ENCODE measurements around the gene ITGB6. TPM values are rescaled to one million over a fixed set of nuclear protein-coding genes. Genes with fewer than 3 reads are reported as not detected.

ITGB6 gene
- total RNA-seq, 2 experiments from 2014 or later = not detected

DNA sequence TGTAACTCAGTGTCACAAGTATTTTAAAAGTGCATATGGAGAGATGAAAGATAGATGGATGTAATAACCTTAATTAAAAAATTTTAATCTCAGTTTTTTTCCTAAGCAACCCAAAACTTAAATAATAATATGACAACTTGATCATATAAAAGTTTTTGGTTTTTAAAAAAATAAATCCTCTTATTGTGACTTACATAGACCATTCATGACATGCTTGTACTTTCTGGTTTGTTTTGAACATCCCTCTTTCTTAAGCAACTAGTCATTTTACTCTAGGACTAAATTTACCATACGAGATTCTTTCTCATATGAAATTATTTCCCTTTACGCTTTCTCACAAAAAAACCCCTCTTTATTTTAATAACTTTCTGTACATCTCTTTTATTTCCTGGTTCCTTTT is 131.2 kb downstream of the ITGB6 start:
- no peaks in the 10 kb centered on the region for H3K9me3 Mint-ChIP-seq (ENCODE audit: low read depth)
- CTCF ChIA-PET = no interaction called here
- DNase-seq = no peak
- H3K4me1 Mint-ChIP-seq = no peaks in the 10 kb centered on the region
- H3K27ac Mint-ChIP-seq = no peak overlapping the region
- H3K27me3 Mint-ChIP-seq = peaks cover 23% of the 10 kb centered on the region
- H3K4me3 Mint-ChIP-seq = no peak overlapping the region
- no peaks in the 10 kb centered on the region for H3K36me3 Mint-ChIP-seq
- no peak for ATAC-seq

DNA sequence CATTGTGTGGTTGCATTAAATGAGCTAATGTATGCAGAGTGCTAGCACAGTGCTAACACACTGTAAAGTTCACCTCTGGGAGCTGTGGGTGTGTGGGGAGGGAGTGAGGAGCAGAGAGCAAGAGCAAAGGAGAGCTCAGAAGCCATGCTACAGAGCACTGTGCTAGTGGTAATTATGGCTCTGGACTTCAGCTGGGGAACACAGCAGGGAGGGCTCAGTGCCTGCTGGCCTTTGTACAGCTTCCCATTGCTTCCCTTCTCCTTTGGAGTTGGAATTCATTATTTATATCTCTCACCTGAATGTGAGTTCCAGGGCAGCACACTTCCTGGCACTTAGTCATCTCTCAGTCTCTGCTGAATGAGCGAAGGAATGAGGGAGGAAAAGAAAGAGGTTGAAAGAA is 135.2 kb downstream of the ITGB6 start:
- no peak for ATAC-seq
- Mint-ChIP-seq H3K9me3 (ENCODE audit: low read depth) (no peaks in the 10 kb centered on the region), H3K36me3 (no peaks in the 10 kb centered on the region), H3K4me3 (no peak overlapping the region), H3K27ac (no peak overlapping the region), H3K27me3 (peaks cover 47% of the 10 kb centered on the region), H3K4me1 (no peaks in the 10 kb centered on the region)
- DNase-seq = no peak
- CTCF ChIA-PET = no interaction called here

GRCh38 chr2:160063879-160064612 is 136.0 kb downstream of the ITGB6 start:
- ATAC-seq (no peak), DNase-seq (no peak)
- CTCF ChIA-PET = no interaction called here
- Mint-ChIP-seq H3K4me3 (no peak overlapping the region), H3K27me3 (peaks cover 52% of the 10 kb centered on the region), H3K36me3 (no peaks in the 10 kb centered on the region), H3K27ac (no peak overlapping the region), H3K4me1 (no peaks in the 10 kb centered on the region), H3K9me3 (ENCODE audit: low read depth) (no peaks in the 10 kb centered on the region)

DNA sequence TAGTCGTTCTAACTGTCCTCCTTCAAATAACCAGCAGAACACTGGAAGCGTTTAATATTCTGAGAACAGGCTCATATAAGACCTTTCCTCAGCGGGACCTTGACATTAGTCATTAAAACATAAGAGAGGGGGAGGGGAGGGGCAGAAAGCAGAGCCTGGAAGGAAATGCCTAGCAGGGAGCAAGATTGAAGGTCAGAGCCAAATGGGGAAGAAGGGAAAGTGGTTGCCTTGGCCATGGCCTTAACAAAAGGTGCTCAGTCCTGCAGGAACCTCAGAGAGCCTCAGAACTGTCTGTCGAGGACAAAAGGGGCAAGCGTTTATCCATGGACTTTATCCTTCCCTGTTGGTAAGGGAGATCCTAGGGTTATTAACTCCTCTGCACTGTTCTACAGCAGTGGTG is 136.8 kb downstream of the ITGB6 start:
- CTCF ChIA-PET = no interaction called here
- peaks cover 56% of the 10 kb centered on the region for H3K27me3 Mint-ChIP-seq

DNA sequence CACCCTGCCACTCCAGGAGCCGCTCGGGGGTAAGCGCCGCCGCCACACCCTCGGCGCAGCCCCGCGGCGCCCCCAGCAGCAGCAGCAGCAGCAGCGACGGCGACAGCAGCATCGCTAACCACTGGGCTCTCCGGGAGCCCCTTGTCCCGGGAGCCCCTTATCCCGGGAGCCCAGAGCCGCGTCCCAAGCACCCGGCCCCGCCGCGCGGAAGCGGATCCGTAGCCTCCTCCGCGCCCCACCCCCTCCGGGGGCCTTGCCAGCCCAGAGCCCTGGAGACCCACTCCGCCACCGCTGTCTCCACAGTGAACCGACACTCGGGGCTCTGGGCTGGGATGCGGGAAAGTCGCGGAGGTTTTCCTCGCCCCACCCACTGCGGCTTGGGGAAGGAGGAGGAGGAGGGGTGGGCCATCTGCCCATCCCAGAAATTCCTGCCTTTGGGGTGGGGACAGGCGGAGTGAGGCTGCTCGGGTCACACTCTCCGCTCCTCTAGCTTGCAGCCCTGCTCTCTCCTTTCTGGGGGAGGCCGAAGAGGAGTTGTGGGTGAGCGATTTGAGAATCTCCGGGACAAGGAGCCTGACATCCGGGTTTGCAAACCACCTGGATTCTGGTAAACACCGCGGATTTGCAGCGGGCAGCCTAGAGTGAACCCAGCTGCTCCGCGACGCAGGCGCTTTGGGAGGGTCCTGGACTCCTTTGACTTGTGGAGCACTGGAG is 137.6 kb downstream of the ITGB6 start, which contains the start of gene PLA2R1:
TSS of gene PLA2R1 (minus strand) at position 324 of the 714 bp plus-strand sequence. CDS start at position 112, 212 bp downstream.
- Mint-ChIP-seq H3K9me3 (ENCODE audit: low read depth) (no peaks in the 10 kb centered on the region), H3K4me1 (no peaks in the 10 kb centered on the region), H3K27ac (no peak within 1 kb of the TSS), H3K27me3 (peaks cover 58% of the 10 kb centered on the region), H3K4me3 (no peak within 1 kb of the TSS), H3K36me3 (no peaks in the 10 kb centered on the region)
- DNase-seq (no peak), ATAC-seq (no peak)
- CTCF ChIA-PET = no interaction called here

More for the DNA sequence above, 136.8 kb downstream of the ITGB6 start:
- DNase-seq (no peak), ATAC-seq (no peak)
- Mint-ChIP-seq H3K4me3 (no peak overlapping the region), H3K9me3 (ENCODE audit: low read depth) (no peaks in the 10 kb centered on the region), H3K27ac (no peak overlapping the region), H3K4me1 (no peaks in the 10 kb centered on the region), H3K36me3 (no peaks in the 10 kb centered on the region)

DNA sequence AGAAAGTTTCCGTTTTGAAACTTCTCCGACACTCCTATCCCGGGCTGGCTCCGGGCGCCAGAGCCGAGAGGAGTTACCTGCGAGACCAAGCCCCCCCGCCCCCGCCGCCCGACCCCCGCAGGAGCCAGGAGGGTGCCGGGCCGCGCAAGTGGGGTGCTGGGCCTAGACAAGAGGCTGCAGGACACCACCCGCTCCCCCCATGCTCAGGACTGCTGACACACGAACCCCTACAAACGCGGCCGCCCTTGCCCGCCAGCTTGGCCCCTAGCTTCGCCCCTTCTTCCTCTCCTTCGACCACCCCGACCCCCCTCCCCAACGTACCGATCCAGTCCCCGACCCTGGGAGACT is 138.2 kb downstream of the ITGB6 start:
- CTCF ChIA-PET = no interaction called here
- no peaks in the 10 kb centered on the region for H3K9me3 Mint-ChIP-seq (ENCODE audit: low read depth)
- ATAC-seq = no peak

GRCh38 chr2:160061533-160061932 is 138.5 kb downstream of the ITGB6 start:
- no peak for DNase-seq
- Mint-ChIP-seq H3K9me3 (ENCODE audit: low read depth) (no peaks in the 10 kb centered on the region), H3K4me1 (no peaks in the 10 kb centered on the region), H3K36me3 (no peaks in the 10 kb centered on the region), H3K4me3 (no peak overlapping the region), H3K27me3 (peaks cover 58% of the 10 kb centered on the region), H3K27ac (no peak overlapping the region)
- CTCF ChIA-PET = no interaction called here
- no peak for ATAC-seq

More for the DNA sequence above, 138.2 kb downstream of the ITGB6 start:
- Mint-ChIP-seq H3K27ac (no peak overlapping the region), H3K27me3 (peaks cover 58% of the 10 kb centered on the region), H3K36me3 (no peaks in the 10 kb centered on the region), H3K4me1 (no peaks in the 10 kb centered on the region), H3K4me3 (no peak overlapping the region)
- no peak for DNase-seq

DNA sequence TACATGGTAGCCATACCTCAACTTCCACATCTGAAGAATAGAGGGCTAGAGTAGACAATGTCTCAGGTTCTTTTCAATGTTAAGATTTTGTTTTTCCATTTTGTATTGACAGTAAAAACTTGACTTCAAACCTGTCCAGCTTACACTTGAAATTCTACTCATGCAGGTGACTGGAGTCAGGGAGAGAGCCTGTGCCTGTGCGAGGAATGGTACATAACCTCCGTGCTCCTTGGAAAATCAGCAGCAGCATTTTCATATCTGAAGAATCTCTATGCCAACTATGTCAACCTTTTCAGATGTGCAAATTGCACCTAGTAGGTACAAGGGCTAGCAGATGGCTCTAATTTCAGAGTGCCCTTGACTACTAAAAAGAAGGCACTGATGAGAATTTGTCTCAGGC is 139.8 kb downstream of the ITGB6 start:
- peaks cover 51% of the 10 kb centered on the region for H3K27me3 Mint-ChIP-seq
- no peaks in the 10 kb centered on the region for H3K36me3 Mint-ChIP-seq
- no peaks in the 10 kb centered on the region for H3K9me3 Mint-ChIP-seq (ENCODE audit: low read depth)
- H3K27ac Mint-ChIP-seq = no peak overlapping the region
- DNase-seq (no peak), ATAC-seq (no peak)
- H3K4me3 Mint-ChIP-seq = no peak overlapping the region
- H3K4me1 Mint-ChIP-seq = no peaks in the 10 kb centered on the region
- CTCF ChIA-PET = no interaction called here

GRCh38 chr2:160057356-160057755 is 142.7 kb downstream of the ITGB6 start:
- no peak for DNase-seq
- Mint-ChIP-seq H3K9me3 (ENCODE audit: low read depth) (no peaks in the 10 kb centered on the region), H3K4me1 (peaks cover 6% of the 10 kb centered on the region), H3K4me3 (no peak overlapping the region), H3K36me3 (no peaks in the 10 kb centered on the region), H3K27me3 (peaks cover 40% of the 10 kb centered on the region), H3K27ac (no peak overlapping the region)
- CTCF ChIA-PET = no interaction called here
- no peak for ATAC-seq

DNA sequence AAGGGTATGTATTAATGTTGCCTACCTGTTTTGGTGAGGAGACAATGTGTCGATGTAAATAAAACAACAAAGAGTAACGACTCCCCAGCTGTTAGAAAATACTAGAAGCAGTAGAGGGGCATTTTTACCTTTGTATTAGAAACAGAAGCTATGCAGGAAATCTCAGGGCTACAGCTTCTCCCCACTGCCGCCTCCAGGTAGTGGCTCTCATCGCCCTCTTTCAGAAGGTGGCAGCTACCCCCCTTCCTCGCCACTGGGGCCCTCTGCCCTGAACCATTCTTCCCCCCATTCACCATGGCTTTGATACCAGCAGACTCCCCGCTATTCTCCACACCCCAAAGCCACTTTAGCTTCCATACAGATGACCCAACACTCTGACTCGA is 144.4 kb downstream of the ITGB6 start:
- Mint-ChIP-seq H3K4me1 (peaks cover 7% of the 10 kb centered on the region), H3K36me3 (no peaks in the 10 kb centered on the region), H3K9me3 (ENCODE audit: low read depth) (no peaks in the 10 kb centered on the region), H3K4me3 (no peak overlapping the region), H3K27ac (no peak overlapping the region), H3K27me3 (peaks cover 45% of the 10 kb centered on the region)
- ATAC-seq = no peak
- no peak for DNase-seq
- CTCF ChIA-PET = no interaction called here

GRCh38 chr2:160054984-160055725 is 144.9 kb downstream of the ITGB6 start:
- CTCF ChIA-PET = interaction anchor here (1.4 kb wide), 1 partner anchor 13 kb away, joined by 3 read pairs; no protein-coding TSS in a partner anchor
- peaks cover 7% of the 10 kb centered on the region for H3K4me1 Mint-ChIP-seq
- ATAC-seq (no peak), DNase-seq (no peak)
- H3K9me3 Mint-ChIP-seq (ENCODE audit: low read depth) = no peaks in the 10 kb centered on the region
- no peak overlapping the region for H3K27ac Mint-ChIP-seq
- no peaks in the 10 kb centered on the region for H3K36me3 Mint-ChIP-seq
- H3K27me3 Mint-ChIP-seq = peaks cover 42% of the 10 kb centered on the region
- H3K4me3 Mint-ChIP-seq = no peak overlapping the region

GRCh38 chr2:160053946-160054345 is 146.1 kb downstream of the ITGB6 start:
- no peak overlapping the region for H3K4me3 Mint-ChIP-seq
- H3K36me3 Mint-ChIP-seq = no peaks in the 10 kb centered on the region
- ATAC-seq (no peak), DNase-seq (no peak)
- CTCF ChIA-PET = interaction anchor here (1.4 kb wide), 1 partner anchor 12 kb away, joined by 3 read pairs; no protein-coding TSS in a partner anchor
- no peak overlapping the region for H3K27ac Mint-ChIP-seq
- H3K4me1 Mint-ChIP-seq = peaks cover 7% of the 10 kb centered on the region
- no peaks in the 10 kb centered on the region for H3K9me3 Mint-ChIP-seq (ENCODE audit: low read depth)
- peaks cover 34% of the 10 kb centered on the region for H3K27me3 Mint-ChIP-seq

GRCh38 chr2:160052531-160052930 is 147.5 kb downstream of the ITGB6 start:
- Mint-ChIP-seq H3K9me3 (ENCODE audit: low read depth) (no peaks in the 10 kb centered on the region), H3K4me3 (no peak overlapping the region), H3K36me3 (no peaks in the 10 kb centered on the region), H3K27me3 (peaks cover 30% of the 10 kb centered on the region), H3K27ac (no peak overlapping the region), H3K4me1 (peaks cover 7% of the 10 kb centered on the region)
- ATAC-seq = no peak
- no peak for DNase-seq
- CTCF ChIA-PET = no interaction called here

GRCh38 chr2:160051371-160051800 is 148.7 kb downstream of the ITGB6 start:
- CTCF ChIA-PET = no interaction called here
- H3K27me3 Mint-ChIP-seq = peaks cover 28% of the 10 kb centered on the region
- H3K4me1 Mint-ChIP-seq = peaks cover 7% of the 10 kb centered on the region
- H3K36me3 Mint-ChIP-seq = no peaks in the 10 kb centered on the region
- H3K4me3 Mint-ChIP-seq = no peak overlapping the region
- no peaks in the 10 kb centered on the region for H3K9me3 Mint-ChIP-seq (ENCODE audit: low read depth)
- no peak for DNase-seq
- ATAC-seq = no peak
- no peak overlapping the region for H3K27ac Mint-ChIP-seq
